ENCODE measurements around the gene CTBP2.

CTBP2 gene

DNA sequence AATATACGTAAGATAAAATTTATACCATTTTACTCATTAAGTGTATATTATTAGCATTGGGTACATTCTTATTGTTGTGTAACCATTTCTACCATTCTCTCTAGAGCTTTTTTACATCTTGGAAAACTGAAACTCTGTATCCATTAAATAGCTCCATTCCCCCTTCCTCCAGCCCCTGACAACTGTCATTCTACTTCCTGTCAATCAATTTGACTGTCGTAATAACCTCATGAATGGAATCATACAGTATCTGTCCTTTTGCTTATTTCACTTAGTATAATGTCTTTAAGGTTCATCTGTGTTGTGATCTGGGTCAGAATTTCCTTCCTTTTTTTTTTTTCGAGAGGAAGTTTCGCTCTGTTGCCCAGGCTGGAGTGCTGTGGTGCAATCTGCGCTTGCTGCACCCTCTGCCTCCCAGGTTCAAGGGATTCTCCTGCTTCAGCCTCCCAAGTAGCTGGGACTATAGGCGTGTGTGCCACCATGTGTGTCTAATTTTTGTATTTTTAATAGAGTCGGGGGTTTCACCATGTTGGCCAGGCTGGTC lies 202.9 kb downstream of the CTBP2 start:
- DNase-seq = no peak

DNA sequence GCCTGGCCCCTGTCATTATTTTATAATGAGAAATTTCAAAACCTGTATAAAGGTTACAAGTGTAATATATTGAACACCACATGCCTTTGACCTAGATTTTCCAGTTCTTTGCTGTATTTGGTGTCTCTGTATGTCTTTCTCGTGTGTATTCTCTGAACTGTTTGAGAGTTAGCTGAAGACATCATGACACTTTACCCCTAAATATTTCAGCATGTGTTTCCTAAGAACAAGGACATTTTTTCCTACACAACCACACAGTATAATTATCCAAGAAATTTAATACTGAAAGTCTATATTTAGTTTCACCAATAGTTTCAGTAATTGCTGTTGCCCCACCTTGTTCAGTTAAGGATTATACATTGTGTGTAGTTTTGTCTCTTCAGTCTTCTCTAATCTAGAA lies 203.6 kb downstream of the CTBP2 start:
- DNase-seq = no peak

DNA sequence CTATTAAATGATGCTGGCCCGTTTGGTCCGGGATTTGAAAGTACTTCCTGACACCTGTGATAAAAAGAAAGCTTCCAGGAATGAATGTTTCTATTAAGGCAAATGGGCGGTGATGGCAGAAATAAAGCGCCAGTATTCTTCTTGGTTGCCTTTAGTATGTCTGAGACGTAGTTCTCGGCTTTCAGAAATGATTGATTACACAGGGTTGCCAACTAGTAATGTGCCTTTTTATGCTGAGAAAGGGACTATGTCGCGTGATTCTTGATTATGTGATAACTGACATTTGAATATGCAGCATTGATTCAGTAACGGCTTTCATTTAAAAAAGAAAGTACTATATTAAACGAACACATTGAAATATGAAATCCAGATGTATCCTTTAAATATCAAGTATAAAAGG lies 204.5 kb downstream of the CTBP2 start:
- no peak for DNase-seq

DNA sequence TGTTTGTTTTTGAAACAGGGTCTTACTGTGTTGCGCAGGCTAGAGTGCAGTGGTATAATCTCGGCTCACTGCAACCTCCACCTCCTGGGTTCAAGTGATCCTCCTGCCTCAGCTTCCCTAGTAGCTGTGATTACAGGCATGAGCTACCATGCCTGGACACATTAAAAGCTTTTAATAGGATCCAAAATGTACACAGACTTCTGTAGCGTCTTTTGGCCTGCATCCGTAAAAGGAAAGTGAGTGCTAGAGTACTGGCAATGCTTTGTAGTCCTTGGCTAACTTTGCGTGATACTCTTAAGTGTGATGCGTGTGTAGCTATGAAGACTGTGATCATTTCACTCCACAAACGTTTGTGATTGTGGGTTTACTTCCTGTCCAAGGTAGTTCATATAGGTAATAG lies 205.1 kb downstream of the CTBP2 start:
- no peak for DNase-seq

DNA sequence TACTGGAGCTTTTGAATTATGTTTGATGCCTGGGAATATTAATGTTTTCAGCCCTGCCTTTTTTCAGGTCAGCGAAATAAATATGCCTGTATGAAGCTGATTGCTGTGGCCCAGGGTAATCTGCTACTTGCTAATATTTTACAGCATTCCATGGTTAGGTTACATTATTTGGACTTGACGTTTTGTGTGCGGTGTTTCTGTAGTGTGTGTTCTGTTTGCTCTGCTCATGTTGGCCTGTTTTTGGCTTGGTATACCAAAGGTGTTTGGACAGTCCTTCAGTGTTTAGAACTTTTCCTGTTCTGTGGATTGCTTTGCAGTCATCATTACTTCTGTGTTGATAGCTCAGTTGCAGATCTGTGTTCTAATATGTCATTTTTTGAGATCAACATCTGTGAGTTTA lies 206.9 kb downstream of the CTBP2 start:
- no peak for DNase-seq

DNA sequence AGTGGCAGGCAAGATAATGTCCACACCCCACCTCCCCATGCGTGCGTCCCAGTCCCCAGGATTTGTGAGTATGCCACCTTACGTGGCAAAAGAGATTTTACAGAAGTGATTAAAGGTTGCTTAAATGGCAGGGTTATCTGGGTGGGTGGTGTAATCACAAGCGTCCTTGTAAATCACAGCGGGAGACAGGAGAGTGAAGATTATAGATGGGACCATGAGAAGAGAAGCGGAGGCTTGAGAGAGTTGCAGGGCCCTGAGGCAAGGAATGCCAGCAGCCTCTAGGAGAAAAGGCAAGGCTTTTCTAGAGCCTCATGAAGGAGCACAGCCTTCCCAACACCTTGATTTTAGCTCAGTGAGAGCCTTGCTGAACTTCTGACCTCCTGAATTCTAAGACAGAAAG lies 208.2 kb downstream of the CTBP2 start:
- no peak for DNase-seq

DNA sequence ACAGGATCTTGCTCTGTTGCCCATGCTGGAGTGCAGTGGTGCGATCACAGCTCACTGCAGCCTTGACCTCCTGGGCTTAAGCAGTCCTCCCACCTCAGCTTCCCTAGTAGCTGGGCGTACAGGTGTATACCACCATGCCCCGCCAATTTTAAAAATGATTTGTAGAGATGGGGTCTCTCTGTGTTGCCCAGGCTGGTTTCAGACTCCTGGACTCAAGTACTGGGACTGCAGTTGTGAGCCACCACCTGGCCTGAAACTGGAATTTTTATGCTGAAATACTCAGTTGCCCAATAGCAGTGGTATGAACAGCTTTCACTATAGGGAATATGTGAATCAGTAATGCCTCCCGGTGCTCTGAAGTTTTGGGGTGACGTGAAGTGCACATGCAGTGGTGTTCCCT lies 210.8 kb downstream of the CTBP2 start:
- no peak for DNase-seq

DNA sequence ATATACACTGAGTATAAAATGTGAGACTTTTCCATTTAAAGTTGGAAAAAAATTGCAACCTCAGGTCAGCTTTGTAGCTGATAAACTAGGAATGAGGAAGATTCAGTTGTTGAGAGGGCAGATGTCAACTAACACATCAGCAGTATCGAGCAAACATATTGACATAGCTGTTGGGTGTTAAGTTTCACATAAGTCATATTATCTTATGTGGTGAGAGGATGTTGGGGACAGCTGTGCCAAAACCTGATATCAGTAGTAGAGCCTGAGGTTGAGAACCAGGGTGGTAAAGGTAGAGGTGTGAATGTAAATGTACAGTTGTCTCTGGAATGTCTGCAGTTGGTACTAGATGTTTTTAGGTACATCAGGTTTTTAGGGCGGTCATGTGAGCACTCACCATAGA lies 213.4 kb downstream of the CTBP2 start:
- DNase-seq = no peak

DNA sequence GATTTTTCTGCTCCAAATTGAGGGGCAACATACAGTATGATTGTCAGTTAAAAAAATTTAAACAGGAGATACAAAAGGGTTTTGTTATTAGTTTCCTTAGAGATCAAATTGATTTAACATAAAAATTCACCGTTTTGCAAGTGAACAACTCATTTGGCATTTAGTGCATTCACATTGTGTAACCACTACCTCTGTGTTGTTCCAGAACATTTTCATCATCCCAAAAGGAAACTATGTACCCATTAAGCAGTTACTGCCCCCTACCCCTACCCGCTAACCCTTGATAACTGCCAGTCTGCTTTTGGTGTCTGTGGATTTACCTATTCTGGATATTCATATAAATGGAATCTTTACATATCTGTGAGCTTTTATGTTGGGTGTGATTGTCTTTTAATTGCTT lies 215.4 kb downstream of the CTBP2 start:
- DNase-seq = no peak

DNA sequence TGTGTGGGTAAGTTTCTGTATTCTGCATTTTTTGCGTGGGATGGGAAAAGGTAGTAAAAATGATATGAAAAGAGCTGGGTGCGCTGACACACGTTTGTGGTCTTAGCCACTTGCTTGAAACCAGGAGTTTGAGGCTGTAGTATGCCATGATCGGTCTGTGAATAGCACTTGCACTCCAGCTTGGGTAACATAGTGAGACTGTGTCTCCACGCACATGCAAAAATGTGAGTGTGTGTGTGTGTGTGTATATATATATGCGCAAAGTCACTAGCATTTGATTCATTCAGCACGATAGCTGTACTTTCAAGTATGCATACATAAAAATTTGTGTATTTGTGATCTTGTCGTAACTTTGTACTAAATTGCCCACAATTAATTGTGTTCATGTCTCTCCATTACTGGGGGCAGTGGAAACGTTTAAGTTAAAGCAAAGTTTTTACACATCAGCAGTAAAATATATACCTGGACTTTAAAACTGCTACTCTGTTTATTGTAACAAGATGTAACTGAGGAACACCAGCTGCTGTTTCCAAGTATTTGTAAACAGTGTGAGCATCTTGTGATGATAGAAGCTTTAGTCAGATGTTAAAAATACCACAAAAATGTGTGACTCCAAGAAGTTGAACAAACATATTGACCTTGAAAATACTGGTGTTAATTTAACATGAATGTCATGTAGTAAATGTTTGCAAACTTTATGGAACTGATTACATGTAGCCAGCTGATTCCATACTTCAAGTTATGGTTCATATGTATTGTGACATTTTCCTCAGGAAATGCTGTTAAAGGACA lies 216.9 kb downstream of the CTBP2 start:
- DNase-seq = no peak

DNA sequence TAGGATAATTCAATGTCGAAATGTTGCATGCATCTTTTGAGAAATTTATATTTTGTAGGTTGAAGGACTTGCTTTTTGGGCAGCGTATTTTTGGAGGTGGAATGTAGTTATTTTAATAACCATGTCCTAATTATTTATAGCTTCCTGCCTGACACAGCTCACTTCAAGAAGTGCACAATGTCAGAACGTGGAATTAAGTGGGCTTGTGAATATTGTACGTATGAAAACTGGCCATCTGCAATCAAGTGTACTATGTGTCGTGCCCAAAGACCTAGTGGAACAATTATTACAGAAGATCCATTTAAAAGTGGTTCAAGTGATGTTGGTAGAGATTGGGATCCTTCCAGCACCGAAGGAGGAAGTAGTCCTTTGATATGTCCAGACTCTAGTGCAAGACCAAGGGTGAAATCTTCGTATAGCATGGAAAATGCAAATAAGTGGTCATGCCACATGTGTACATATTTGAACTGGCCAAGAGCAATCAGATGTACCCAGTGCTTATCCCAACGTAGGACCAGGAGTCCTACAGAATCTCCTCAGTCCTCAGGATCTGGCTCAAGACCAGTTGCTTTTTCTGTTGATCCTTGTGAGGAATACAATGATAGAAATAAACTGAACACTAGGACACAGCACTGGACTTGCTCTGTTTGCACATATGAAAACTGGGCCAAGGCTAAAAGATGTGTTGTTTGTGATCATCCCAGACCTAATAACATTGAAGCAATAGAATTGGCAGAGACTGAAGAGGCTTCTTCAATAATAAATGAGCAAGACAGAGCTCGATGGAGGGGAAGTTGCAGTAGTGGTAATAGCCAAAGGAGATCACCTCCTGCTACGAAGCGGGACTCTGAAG lies 217.8 kb downstream of the CTBP2 start:
- no peak for DNase-seq

DNA sequence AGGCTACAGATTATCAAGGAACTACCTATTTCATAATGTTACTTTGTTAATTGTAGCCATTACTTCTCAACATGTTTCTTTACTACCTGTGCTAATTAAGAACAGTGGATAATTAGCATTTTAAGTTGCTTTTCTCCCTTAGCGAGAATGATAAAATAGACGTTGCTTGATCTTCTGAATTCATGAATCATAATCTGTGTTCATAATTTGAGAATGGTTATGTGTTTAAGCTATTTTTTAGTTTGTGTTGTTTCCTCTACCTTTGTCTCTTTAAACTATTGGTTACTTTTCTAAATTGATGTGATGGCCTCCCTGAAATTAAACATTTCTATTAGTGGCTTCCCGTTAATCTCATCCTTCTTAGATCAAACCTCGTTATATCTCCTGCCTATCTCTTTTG lies 218.5 kb downstream of the CTBP2 start, which contains the start of gene ZRANB1:
Gene ZRANB1 (plus strand): TSS at position 301 of the 400 bp plus-strand sequence. CDS start 371 bp downstream, outside the sequence.
- no peak for DNase-seq

DNA sequence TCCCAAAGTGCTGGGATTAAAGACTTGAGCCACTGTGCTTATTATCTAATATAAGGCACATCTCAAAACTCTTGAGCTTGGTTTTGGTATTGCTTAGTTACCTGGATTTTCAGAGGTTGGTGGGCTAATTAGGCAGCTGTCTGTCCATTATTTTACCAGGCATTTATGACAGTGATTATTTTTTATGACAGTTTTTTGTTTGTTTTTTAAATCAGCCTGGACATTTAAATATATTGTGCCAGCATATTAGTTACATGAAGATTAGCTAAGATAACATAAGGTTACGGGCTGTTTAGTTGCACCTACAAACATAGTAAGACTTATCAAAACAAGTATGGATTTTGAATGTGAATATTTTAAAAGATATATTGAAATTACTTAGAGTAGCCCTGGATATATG lies 221.1 kb downstream of the CTBP2 start:
- no peak for DNase-seq

DNA sequence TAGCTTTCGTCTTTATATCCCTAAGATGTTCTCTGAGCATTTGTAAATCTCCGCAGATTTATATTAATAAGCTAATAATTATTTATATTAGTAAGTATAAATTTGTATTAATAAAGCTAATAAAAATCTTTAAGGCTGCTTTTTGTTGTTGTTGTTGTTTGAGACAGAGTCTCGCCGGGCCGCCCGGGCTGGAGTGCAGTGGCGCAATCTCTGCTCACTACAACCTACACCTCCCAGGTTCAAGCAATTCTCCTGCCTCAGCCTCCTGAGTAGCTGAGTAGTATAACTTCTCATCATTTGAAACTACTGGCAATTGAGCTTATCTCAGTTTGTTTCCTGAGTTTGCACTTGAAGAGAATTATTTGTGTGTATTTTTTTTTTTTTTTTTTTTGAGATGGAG lies 223.6 kb downstream of the CTBP2 start:
- DNase-seq = no peak

DNA sequence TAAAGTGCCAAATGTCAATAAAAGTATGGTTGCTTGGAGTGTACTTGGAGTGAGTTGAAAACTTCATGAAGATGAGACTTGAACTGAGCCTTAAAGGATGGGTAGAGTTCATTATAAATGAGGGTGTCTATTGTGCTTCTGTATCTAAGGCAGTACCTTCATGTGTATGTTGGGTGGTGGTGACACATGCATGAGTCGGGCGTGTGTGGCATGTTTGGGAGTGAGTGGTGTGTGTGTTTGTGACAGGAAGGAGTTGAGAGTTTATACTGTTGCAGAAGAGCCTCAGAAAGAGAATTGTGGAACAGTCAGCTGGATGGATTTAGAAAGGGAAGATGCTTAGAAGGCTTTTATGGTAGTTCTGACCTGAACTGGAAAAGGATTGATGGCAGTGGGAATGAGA lies 224.4 kb downstream of the CTBP2 start:
- DNase-seq = no peak
